Measurements from ENCODE around the gene RNF180. TPM values are rescaled to one million over a fixed set of nuclear protein-coding genes. Genes with fewer than 3 reads are reported as not detected.
"Not testable (repeated sequence)": the region's sequence is repeated elsewhere in the genome, so short reads cannot be mapped to it uniquely, and the experiment has no call there.

RNF180 gene
- total RNA-seq, 6 experiments from 2014 or later: not detected

- TF ChIP-seq, protein P1, sequence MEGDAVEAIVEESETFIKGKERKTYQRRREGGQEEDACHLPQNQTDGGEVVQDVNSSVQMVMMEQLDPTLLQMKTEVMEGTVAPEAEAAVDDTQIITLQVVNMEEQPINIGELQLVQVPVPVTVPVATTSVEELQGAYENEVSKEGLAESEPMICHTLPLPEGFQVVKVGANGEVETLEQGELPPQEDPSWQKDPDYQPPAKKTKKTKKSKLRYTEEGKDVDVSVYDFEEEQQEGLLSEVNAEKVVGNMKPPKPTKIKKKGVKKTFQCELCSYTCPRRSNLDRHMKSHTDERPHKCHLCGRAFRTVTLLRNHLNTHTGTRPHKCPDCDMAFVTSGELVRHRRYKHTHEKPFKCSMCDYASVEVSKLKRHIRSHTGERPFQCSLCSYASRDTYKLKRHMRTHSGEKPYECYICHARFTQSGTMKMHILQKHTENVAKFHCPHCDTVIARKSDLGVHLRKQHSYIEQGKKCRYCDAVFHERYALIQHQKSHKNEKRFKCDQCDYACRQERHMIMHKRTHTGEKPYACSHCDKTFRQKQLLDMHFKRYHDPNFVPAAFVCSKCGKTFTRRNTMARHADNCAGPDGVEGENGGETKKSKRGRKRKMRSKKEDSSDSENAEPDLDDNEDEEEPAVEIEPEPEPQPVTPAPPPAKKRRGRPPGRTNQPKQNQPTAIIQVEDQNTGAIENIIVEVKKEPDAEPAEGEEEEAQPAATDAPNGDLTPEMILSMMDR (IDR thresholded peaks at IDR 0.05): no peak
- H3K9me3 Mint-ChIP-seq: peaks cover 22% of the 10 kb centered on the region
- H3K36me3 Mint-ChIP-seq (ENCODE audit: low read depth): no peaks in the 10 kb centered on the region
- no peak for DNase-seq
- H3K4me1 Mint-ChIP-seq (ENCODE audit: low read depth): no peaks in the 10 kb centered on the region
- H3K27me3 Mint-ChIP-seq (ENCODE audit: insufficient read depth): no peaks in the 10 kb centered on the region; the same call in 1 of the 2 replicates
- H3K4me3 Mint-ChIP-seq: no peak overlapping the region
- no peak overlapping the region for H3K27ac Mint-ChIP-seq
These were observed 107.6 kb downstream of the RNF180 start for GRCh38 chr5:64273276-64273675.

DNA sequence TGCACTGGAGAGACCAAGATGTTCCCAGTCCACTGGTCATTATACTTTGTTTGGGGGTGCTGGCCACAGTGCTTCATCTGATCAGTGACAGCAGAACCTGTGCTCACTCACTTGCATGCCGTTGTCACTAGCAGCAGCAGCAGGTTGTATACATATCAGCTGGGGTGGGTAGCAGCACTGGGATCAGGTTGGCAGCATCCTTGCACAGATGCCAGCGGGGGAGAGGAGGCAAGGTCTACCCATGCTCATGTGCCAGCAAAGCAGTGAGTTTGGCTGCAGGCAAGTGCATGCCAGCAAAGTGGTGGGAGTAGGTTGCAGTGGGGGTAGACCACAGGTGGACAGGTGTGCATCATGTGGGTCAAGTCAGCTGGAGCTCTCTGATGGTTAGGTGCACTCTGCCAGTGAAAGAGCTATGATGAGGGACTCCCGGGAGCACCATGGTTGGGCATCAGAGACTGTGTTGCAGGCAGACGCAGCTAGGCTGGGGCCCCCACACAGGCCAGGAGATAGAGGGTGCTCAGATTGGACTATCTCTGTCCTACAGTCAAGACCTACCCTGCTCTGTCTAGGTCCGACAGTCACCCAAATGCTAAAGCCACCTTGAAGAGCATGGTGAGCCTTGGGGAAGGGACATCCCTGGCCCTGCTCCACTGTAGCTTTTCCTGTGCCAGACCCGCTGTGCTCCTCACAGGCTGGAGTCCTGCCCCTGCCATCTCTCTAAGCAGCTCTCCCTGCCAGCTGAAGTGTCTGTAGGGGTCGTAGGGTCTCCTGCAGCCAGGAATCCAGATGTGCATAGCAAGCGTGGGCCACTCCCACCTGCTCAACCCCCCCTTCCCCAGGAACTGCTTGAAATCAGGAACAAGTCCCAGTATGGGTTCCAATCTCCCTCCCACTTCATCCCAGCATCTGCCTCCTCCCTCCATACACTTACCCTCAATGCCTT lies 119.8 kb downstream of the RNF180 start:
- Mint-ChIP-seq H3K27me3 (ENCODE audit: insufficient read depth) (no peaks in the 10 kb centered on the region), H3K9me3 (peaks cover 43% of the 10 kb centered on the region), H3K36me3 (ENCODE audit: low read depth) (no peaks in the 10 kb centered on the region), H3K4me3 (no peak overlapping the region), H3K27ac (no peak overlapping the region), H3K4me1 (ENCODE audit: low read depth) (no peaks in the 10 kb centered on the region)
- TF ChIP-seq, protein P1 (IDR thresholded peaks at IDR 0.05): no peak
- no peak for DNase-seq

- Mint-ChIP-seq H3K4me1 (ENCODE audit: low read depth) (no peaks in the 10 kb centered on the region), H3K9me3 (peaks cover 42% of the 10 kb centered on the region), H3K27ac (no peak overlapping the region), H3K27me3 (ENCODE audit: insufficient read depth) (no peaks in the 10 kb centered on the region), H3K4me3 (no peak overlapping the region), H3K36me3 (ENCODE audit: low read depth) (no peaks in the 10 kb centered on the region)
- TF ChIP-seq, protein P1 (IDR thresholded peaks at IDR 0.05): no peak
- DNase-seq: no peak
These were observed 120.7 kb downstream of the RNF180 start for GRCh38 chr5:64286381-64286780.

- H3K4me3 Mint-ChIP-seq; H3K27ac Mint-ChIP-seq; DNase-seq; H3K36me3 Mint-ChIP-seq (ENCODE audit: low read depth); H3K27me3 Mint-ChIP-seq (ENCODE audit: insufficient read depth); H3K4me1 Mint-ChIP-seq (ENCODE audit: low read depth): not testable (repeated sequence)
- H3K9me3 Mint-ChIP-seq: peaks cover 41% of the 10 kb centered on the region
These were observed 122.9 kb downstream of the RNF180 start for GRCh38 chr5:64288496-64288895.

- Mint-ChIP-seq H3K36me3 (ENCODE audit: low read depth) (no peaks in the 10 kb centered on the region), H3K27me3 (ENCODE audit: insufficient read depth) (no peaks in the 10 kb centered on the region), H3K27ac (no peak overlapping the region), H3K4me3 (no peak overlapping the region), H3K4me1 (ENCODE audit: low read depth) (no peaks in the 10 kb centered on the region), H3K9me3 (peaks cover 27% of the 10 kb centered on the region)
- DNase-seq: no peak
- TF ChIP-seq, protein P1 (IDR thresholded peaks at IDR 0.05): no peak
These were observed 127.1 kb downstream of the RNF180 start for GRCh38 chr5:64292611-64293215.

DNA sequence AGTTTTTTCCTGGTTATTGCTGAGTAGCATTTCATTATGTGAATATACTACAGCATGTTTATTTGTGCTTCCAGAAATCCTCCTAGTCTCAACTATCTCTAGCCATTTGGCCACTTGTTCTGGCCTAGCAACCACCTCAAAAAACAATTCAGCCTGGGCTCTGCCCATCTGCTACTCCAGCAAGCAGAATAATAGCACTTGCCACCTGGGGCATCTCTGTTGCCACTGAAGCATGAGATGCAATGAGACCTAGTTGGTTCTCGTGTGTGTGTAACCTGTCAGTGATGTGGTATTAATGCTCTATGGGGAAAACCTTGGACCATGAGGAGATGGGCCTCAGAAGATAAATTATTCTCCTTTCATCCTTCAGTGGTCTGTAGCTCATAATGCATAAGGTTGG lies 129.5 kb downstream of the RNF180 start:
- Mint-ChIP-seq H3K4me1 (ENCODE audit: low read depth) (no peaks in the 10 kb centered on the region), H3K4me3 (no peak overlapping the region)

More for the DNA sequence above, 129.5 kb downstream of the RNF180 start:
- Mint-ChIP-seq H3K27me3 (ENCODE audit: insufficient read depth) (no peaks in the 10 kb centered on the region), H3K9me3 (peaks cover 23% of the 10 kb centered on the region), H3K36me3 (ENCODE audit: low read depth) (no peaks in the 10 kb centered on the region), H3K27ac (no peak overlapping the region)
- DNase-seq: no peak
- TF ChIP-seq, protein P1 (IDR thresholded peaks at IDR 0.05): no peak

All from HFFc6 (cell line).